Astrocyte of the spinal cord (primary cell): ENCODE measurements around the gene DGUOK.

Experiments used
- DNase-seq: peaks from one replicate; pipeline ENCODE4 v3.0.0; 2011; ENCODE audit warnings: low read depth, low spot score
- H3K4me3 ChIP-seq: 2 replicates; pipeline ENCODE4 v1.5.1; 2011; ENCODE audit warnings: low read depth, mild to moderate bottlenecking, low read length, moderate library complexity
- CTCF ChIP-seq: IDR thresholded peaks from 2 replicates; pipeline ENCODE4 v1.5.1; 2012; ENCODE audit warnings: low read depth, mild to moderate bottlenecking, low read length, inconsistent platforms
- in situ Hi-C: cut with HindIII; loops from 2 replicates; pipeline ENCODE4 v1.10.0; 2017; ENCODE audit warnings: low sequenced_read_pairs

DGUOK gene

DNA sequence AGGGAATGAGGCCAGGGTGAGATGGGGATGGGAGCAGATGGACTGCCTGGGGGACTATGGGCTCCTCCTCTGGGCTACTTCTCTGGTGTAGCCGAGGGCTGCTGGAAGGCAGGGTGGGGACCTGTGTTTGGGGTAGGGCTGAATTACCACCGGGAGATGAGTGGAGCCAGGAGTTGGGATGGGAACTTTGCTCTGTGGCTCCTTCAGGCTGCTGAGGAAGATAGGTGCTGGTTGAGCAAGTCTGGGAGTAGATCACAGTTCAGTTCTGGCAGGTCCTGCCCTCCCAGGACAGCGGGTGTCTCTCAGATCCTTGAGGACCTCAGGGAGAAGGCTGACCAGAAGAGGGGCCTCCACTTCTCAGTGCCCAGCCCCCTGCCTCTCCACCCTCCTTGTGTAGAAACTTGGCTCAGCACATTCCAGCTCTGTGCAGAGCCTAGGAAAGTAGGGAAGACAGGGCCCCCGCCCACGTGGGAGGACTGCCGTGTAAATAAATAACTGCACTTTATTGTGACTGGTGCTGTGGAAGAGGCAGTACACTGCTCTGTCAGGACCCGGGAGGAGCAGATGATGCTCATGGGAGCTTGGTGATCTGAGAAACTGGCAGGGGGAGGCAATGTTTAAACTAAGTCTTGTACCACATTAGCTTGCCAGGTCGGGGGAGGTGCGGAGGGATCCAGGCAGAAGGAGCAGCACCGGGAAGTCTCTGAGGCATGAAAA, 73.4 kb downstream of the DGUOK start:
- H3K4me3 ChIP-seq, result no peak overlapping the region
- DNase-seq, result no peak
- no peak for TF ChIP-seq CTCF
- in situ Hi-C loops, result no loop called here

GRCh38 chr2:74000666-74001065, 74.0 kb downstream of the DGUOK start:
- in situ Hi-C loops, result no loop called here
- DNase-seq, result no peak
- no peak overlapping the region for H3K4me3 ChIP-seq
- no peak for TF ChIP-seq CTCF

GRCh38 chr2:74001121-74001520, 74.4 kb downstream of the DGUOK start:
- no peak for DNase-seq
- in situ Hi-C loops, result no loop called here
- H3K4me3 ChIP-seq, result no peak overlapping the region
- no peak for TF ChIP-seq CTCF

DNA sequence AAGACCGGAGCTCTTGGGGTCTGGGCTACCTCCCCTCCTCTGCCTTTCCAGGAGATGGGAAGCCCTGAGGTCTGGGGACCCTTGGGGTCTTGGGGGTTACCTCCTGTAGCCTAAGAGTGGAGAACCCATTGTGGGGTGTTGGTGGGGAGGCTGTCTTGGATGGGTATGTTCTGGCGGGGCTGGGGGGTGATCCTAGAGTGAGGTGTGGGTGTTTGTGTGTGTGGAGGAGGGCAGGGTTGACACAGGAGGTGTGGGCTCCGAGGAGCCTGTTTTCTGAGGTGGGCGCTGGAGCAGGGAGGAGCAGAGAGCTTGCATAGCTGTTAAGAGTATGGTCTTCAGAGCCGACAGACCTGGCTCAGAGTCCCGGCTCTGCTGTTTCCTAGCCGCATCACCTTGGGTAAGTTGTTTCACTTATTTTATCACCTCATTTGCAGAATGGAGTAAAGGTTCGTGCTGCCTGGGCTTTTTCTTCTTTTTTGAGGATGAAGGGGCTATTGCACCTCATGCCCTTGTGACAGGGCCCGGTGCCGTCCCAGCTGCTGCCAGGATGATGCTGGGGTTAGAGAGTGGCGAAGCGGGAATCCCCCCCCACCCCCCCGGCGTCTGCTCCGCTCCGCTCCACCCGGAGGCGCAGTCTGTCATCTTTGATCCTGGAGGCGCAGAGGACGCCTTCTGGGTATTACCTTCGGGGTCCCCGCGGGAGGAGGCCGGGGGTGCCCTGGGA, 75.3 kb downstream of the DGUOK start:
- DNase-seq, result no peak
- in situ Hi-C loops, result no loop called here
- peak overlapping the region; percentile 38 for H3K4me3 ChIP-seq
- no peak for TF ChIP-seq CTCF

DNA sequence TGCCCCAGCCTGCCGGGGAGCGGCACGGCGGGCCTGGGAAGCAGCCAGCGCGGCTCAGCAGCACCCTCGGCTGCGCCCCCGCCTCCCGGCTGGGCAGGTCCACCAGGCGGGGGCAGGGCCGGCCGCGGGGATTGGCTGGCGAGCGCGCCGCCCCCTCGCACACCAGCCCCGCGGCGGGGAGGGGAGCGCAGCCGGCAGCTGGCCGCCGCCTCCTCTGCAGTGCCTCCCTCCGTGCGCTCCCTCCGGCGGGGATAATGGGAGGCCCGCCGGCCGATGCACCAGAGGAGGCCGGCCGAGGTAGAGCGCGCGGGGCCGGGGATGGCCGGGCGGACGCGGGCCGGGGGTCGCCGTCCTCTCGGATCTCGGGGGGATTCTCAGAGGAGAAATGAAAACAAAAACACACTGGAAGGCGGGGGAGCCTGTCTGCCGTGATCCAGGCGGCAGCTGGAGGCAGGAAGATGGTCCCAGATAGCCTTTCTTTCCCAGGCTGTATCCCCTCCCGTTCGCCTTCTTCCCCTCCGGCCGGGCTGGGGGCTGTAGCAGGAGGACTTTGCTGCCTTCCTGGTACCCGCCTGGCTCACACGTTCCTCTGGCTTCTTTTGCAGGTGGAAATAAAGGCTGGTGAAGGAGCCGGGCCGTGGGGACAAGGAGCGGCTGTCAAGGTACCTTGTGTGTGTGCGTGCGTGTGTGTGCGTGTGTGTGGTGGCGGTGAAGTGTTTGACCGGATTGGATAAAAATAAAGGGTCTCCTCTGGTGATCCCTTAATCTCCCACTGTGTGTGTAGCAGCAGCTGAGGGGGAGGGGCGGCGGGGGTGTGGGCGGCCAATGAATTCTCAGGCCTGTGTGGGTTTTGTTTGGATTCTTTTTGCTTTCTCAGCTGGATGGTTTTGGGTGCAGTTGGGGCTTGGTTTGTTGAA, 76.1 kb downstream of the DGUOK start:
- peak overlapping the region; percentile 60 for H3K4me3 ChIP-seq
- TF ChIP-seq CTCF, result no peak
- DNase-seq, result peak; percentile 81
- in situ Hi-C loops, result no loop called here

DNA sequence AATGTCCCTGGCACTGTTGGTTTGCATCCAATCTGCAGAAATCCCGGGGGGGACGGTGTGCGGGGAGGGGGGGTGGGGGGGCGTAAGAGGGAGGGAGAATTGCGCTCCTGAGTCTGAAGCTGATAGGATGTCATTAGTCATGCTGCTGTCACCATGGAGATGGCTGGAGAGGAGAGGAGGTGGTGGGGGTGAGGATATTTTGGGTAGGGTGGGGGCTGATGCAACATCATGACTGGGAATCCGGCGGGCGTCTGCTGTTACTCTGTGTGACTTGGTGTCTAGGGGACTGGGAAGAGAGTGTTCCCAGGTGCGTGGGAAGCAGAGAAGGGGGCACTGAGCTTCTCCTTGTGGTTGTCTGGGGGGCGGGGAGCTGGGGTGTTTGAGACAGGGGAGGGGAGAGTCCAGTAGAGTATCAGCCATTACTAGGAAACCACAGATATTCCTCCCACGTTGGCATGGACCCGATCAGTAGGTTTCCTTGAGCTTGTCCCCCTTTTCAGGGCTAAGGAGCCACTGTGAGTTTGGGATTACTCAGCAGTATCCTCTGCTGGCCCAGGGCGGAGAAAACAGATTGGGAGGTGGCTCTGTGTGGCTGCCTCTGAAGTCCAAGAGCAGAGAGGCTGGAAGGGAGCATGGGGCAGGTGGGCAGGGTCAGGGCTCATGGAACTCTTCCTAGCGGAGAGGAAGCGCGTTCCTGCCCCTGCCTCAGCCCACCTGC, 77.0 kb downstream of the DGUOK start:
- peak overlapping the region; percentile 60 for H3K4me3 ChIP-seq
- in situ Hi-C loops, result no loop called here
- peak; percentile 46 for DNase-seq
- TF ChIP-seq CTCF, result no peak
